GM12878 (cell line): Measurements from ENCODE around the gene EPAS1. TPM values are rescaled to one million over a fixed set of nuclear protein-coding genes. Genes with fewer than 3 reads are reported as not detected.

Source experiments
- ATAC-seq: fragments of 200-7000 bp; cut with Tn5 transposase; 3 replicates; pipeline ENCODE4 v1.9.1; 2020; ENCODE audit warnings: mild to moderate bottlenecking, moderate library complexity
- BruUV-seq: library from RNA; stranded (reverse); fragments of 400-500 nt; replicated peaks from 2 replicates; lab custom pipeline; 2021; lab: Mats Ljungman, UMichigan
- CTCF ChIA-PET: fragments of 300-600 bp; sonication (Branson Sonifier 250); formaldehyde crosslinking; extraction: SDS; loops from one replicate; lab custom pipeline; 2021; ENCODE audit warnings: inconsistent platforms; lab: Yijun Ruan, JAX
- POLR2A ChIA-PET: fragments of 350-600 bp; formaldehyde crosslinking; extraction: SDS; loops from one replicate; lab custom pipeline; 2021; ENCODE audit warnings: inconsistent platforms; lab: Charles Lee
- RAD21 ChIA-PET: fragments of 300-600 bp; sonication (Branson Sonifier 250); formaldehyde crosslinking; loops from one replicate; lab custom pipeline; 2023; ENCODE audit warnings: antibody characterized with exemption; ENCODE audit not compliant: unreplicated experiment; lab: Charles Lee
- SMC1A ChIA-PET: fragments of 300-600 bp; sonication (Branson Sonifier 250); formaldehyde crosslinking; loops from one replicate; lab custom pipeline; 2023; ENCODE audit not compliant: unreplicated experiment, uncharacterized antibody; lab: Charles Lee
- DNase-seq: peaks from one replicate; pipeline ENCODE4 v3.0.0-alpha.2; 2011; ENCODE audit warnings: low read depth, low spot score
- FAIRE-seq: peaks from 3 replicates; lab custom pipeline; 2011; peaks lifted over from hg19 to GRCh38; lab: Jason Lieb, UNC
- H2AFZ ChIP-seq: 2 replicates; pipeline ENCODE4 v1.6.0; 2011; ENCODE audit warnings: low read depth, low read length, control low read depth; ENCODE audit not compliant: control insufficient read depth
- H3K27ac ChIP-seq: 2 replicates; pipeline ENCODE4 v1.5.1; 2011; ENCODE audit warnings: control low read depth; ENCODE audit not compliant: control insufficient read depth, insufficient read depth
- H3K27me3 ChIP-seq, 2 experiments: replicated peaks in 1 of 2; 2 replicates each; pipeline versions ENCODE4 v1.6.0 to v1.6.1; 2011; ENCODE audit warnings: low read length in 1 of 2; ENCODE audit not compliant: control insufficient read depth in 2 of 2, insufficient read depth in 2 of 2
- H3K36me3 ChIP-seq, 2 experiments: 2 replicates each; pipeline ENCODE4 v1.5.1; 2011; ENCODE audit warnings: low read length in 1 of 2; ENCODE audit not compliant: control insufficient read depth in 2 of 2, insufficient read depth in 2 of 2
- H3K4me1 ChIP-seq: 2 replicates; pipeline ENCODE4 v1.6.1; 2011; ENCODE audit warnings: mild to moderate bottlenecking, low read length, moderate library complexity, mixed read lengths; ENCODE audit not compliant: control insufficient read depth, insufficient read depth
- H3K4me2 ChIP-seq: 2 replicates; pipeline ENCODE4 v1.6.0; 2011; ENCODE audit warnings: control low read depth; ENCODE audit not compliant: control insufficient read depth, insufficient read depth
- H3K4me3 ChIP-seq: fragments of 200-600 bp; sonication (generic); 2 replicates; pipeline ENCODE4 v1.5.1; 2016
- H3K79me2 ChIP-seq: 2 replicates; pipeline ENCODE4 v1.6.0; 2011; ENCODE audit warnings: low read length; ENCODE audit not compliant: control insufficient read depth, insufficient read depth
- H3K9ac ChIP-seq: 2 replicates; pipeline ENCODE4 v1.8.0; 2011; ENCODE audit warnings: low read length, control low read depth, mixed read lengths; ENCODE audit not compliant: control insufficient read depth, insufficient read depth
- H3K9me3 ChIP-seq: replicated peaks from 3 replicates; pipeline ENCODE4 v1.5.1; 2011; ENCODE audit warnings: mild to moderate bottlenecking, low read length; ENCODE audit not compliant: control insufficient read depth, insufficient read depth
- H4K20me1 ChIP-seq: 2 replicates; pipeline ENCODE4 v1.6.0; 2011; ENCODE audit not compliant: control insufficient read depth, insufficient read depth
- CTCF ChIP-seq, 3 experiments: IDR thresholded peaks in 2 of 3; conservative IDR thresholded peaks in 1 of 3; 2 replicates each; pipeline ENCODE4 v1.5.1; 2011; ENCODE audit warnings: low read depth in 3 of 3, low read length in 3 of 3, mild to moderate bottlenecking in 3 of 3, control low read depth in 2 of 3, moderate library complexity in 2 of 3, inconsistent platforms in 1 of 3, mixed read lengths in 1 of 3; ENCODE audit not compliant: control insufficient read depth in 2 of 3, insufficient read depth in 1 of 3; ENCODE audit errors: extremely low read depth in 1 of 3
- GATAD2B ChIP-seq: fragments of 450-650 bp; conservative IDR thresholded peaks from 2 replicates; pipeline ENCODE4 v1.6.1; 2017; ENCODE audit warnings: low read depth, mild to moderate bottlenecking, moderate library complexity
- PBX3 ChIP-seq: IDR thresholded peaks from 2 replicates; pipeline ENCODE4 v1.6.1; 2011; ENCODE audit warnings: mild to moderate bottlenecking, low read depth, low read length, moderate library complexity; ENCODE audit not compliant: insufficient replicate concordance
- RAD21 ChIP-seq: IDR thresholded peaks from 2 replicates; pipeline ENCODE4 v1.6.1; 2011; ENCODE audit warnings: mild to moderate bottlenecking, low read depth, low read length, moderate library complexity; ENCODE audit not compliant: insufficient read depth
- SMC3 ChIP-seq: IDR thresholded peaks from 2 replicates; pipeline ENCODE4 v1.6.1; 2011; ENCODE audit warnings: low read length, improper control_type of control experiment, borderline replicate concordance
- WGBS: methylation state at CpG from one replicate; pipeline ENCODE4 v1.1.6; 2016; ENCODE audit warnings: low lambda C conversion rate; ENCODE audit not compliant: insufficient replicate concordance, insufficient coverage; ENCODE audit errors: missing lambda C conversion rate; 5-methylcytosine and 5-hydroxymethylcytosine counted together
- in situ Hi-C: fragments of 300-500 bp; cut with MboI; formaldehyde crosslinking; loops from 9 replicates; pipeline ENCODE4 v1.14.3; 2018; ENCODE audit warnings: mixed read lengths
- intact Hi-C: fragments of 100-400 bp; cut with micrococcal nuclease; formaldehyde crosslinking; loops from one replicate; pipeline ENCODE4 v1.14.2; 2022; ENCODE audit not compliant: unreplicated experiment
- polyA plus RNA-seq, 11 experiments: library from polyadenylated mRNA; depleted of rRNA in 4 of 11; unstranded in 6 of 11; stranded (reverse) in 5 of 11; fragments of >200 nt; fragmentation: Nextera tagmentation in 4 of 11; fragmentation: Illumina TruSeq in 1 of 11; extraction: Ambion mirVana in 4 of 11; extraction: Trizol in 1 of 11; gene quantifications; 1 replicate in 1 of 11; 2 replicates in 10 of 11; pipeline versions ENCODE4 v1.2.1 to v1.2.3, GENCODE V29; 2011 to 2016; ENCODE audit warnings: inconsistent platforms in 2 of 11, missing spikeins in 2 of 11, low read depth in 1 of 11
- total RNA-seq, 4 experiments: library from RNA; depleted of rRNA in 3 of 4; stranded (reverse); fragments of >200 nt in 3 of 4; fragmentation: Illumina TruSeq in 1 of 4; extraction: Trizol in 1 of 4; gene quantifications; 2 replicates each; pipeline versions ENCODE4 v1.2.1 to v1.2.3, GENCODE V29; 2013 to 2021

Gene EPAS1
- total and polyA plus RNA-seq, 10 of the 15 experiments (the other 5 are each of a cell fraction or from before 2014, with no cell fraction given) = 0.11 to 22.0 (median 1.3) TPM; not detected in 1

GRCh38 chr2:46365913-46366667, 68.9 kb downstream of the EPAS1 start:
- Histone ChIP-seq H3K4me1 (no peaks in the 10 kb centered on the region), H3K27me3 (peaks cover 0 to 4% of the 10 kb centered on the region in 2 experiments; a peak in 1 of 4 replicates), H4K20me1 (no peaks in the 10 kb centered on the region), H3K4me3 (no peak overlapping the region), H3K27ac (no peak overlapping the region), H3K4me2 (no peak overlapping the region), H3K36me3 (no peaks in the 10 kb centered on the region; a peak in 1 of 4 replicates), H3K79me2 (no peaks in the 10 kb centered on the region), H2AFZ (no peak overlapping the region), H3K9me3 (no peaks in the 10 kb centered on the region), H3K9ac (no peak overlapping the region)
- ATAC-seq (0 out of 3 replicates have a peak, but pooled peaks have one; percentile 14), DNase-seq (no peak), FAIRE-seq (no peak)
- ChIA-PET CTCF (interaction anchor here (0.7 to 3.7 kb wide), 37 partner anchors 10 to 373 kb away, joined by 3 to 47 read pairs (median 4); no protein-coding TSS in a partner anchor), RAD21 (interaction anchor here (0.9 to 3.5 kb wide), 10 partner anchors 27 to 722 kb away, joined by 3 to 34 read pairs (median 4); no protein-coding TSS in a partner anchor), SMC1A (interaction anchor here (0.6 to 3.6 kb wide), 21 partner anchors 10 to 372 kb away, joined by 3 to 24 read pairs (median 5); no protein-coding TSS in a partner anchor), POLR2A (interaction anchor here (1.7 to 2.4 kb wide), 2 partner anchors 136 to 303 kb away, joined by 4 to 8 read pairs; no protein-coding TSS in a partner anchor)
- WGBS = 65% methylated on average over 15 of the region's 15 CpGs
- in situ Hi-C loops = loop anchor here (5.0 to 25.0 kb wide), 2 partner anchors 354 to 729 kb away; no protein-coding TSS in a partner anchor
- BruUV-seq = no TSS peak
- intact Hi-C loops = loop anchor here (1.0 kb wide), 5 partner anchors 95 to 373 kb away; no protein-coding TSS in a partner anchor
- TF ChIP-seq CTCF (IDR thresholded peaks at IDR 0.05 in 2 of 3, conservative IDR thresholded peaks at IDR 0.05 in 1 of 3; ENCODE audit: control insufficient read depth in 2 of 3, extremely low read depth in 1 of 3, insufficient read depth in 1 of 3, low read depth in 3 of 3, low read length in 3 of 3) = peak in 2 of 3 experiments; percentile 14 to 24; a peak in 2 of 6 replicates
- no peak for TF ChIP-seq PBX3
- peak; percentile 45 for TF ChIP-seq RAD21
- peak; percentile 43; the same call in 1 of the 2 replicates for TF ChIP-seq SMC3
- TF ChIP-seq GATAD2B = no peak
